ENCODE measurements around the gene CACNB3.
"Not testable (repeated sequence)": the region's sequence is repeated elsewhere in the genome, so short reads cannot be mapped to it uniquely, and the experiment has no call there.

CACNB3 gene

DNA sequence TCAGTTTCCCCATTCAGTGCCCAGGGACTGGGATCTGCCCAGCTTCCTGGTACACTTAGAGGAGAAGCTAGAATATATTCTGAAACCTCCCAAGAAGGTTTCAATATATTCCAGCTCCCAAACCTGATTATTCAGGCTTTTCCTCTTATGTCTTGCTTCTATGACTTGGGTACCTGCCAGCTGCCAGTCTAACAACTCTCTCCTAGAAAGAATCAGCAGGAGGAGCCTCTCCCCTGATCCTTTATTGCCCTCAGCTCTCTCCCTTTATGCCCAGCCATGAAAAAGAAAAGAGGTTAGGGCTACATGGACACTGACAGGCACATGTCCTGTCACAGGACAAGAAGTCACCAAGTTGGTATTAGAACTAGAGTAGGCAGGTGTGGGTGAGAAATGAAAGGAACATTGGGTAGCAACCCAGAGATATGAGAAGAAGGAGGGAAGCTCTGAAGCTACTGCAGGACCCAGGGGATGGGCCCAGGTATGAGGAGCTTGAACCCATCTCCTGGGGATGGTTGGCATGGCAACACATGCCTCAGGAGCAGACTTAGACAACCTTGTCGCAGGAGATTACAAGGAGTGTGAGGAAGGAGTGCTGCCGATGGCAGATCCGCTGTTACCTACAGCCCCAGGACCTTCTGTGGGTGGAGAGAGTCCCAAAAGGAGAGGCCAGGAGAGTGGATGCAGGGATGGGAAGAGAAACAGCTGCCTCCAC, 2.0 kb upstream of the CACNB3 start:
- no peak for DNase-seq

DNA sequence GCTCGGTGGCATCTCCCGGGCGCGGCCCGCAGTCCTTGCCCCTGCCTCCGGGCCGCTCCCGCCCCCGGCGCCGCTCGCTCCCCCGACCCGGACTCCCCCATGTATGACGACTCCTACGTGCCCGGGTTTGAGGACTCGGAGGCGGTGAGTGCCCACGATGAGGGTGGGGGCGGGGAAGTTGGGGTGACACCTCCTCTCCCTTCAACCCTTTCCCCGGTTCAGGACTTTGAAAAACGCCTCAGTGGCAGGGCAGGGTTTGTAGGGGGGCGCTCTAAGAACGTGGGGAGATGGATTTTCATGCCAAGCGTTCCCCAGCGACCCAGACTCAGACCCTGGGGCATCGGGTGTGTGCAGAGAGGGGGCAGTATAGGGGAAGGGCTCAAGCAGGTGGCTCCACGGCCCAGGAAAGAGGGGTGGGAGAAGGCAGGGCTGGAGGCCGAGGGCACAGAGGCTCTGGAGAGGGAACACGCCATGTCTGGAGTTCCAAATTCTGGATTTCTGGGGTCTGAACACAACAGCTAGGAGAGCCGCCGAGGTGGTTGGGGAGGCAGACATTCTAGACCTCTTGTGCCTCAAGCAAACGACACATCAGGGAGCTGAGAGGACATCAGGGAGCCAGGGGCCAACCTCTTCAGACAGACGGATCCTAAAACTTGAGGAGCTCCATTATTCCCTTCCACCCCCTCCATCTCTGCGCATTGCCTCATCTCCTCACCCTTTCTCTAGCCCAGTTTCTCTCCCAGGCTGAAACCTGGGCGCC, 715 bp downstream of the CACNB3 start:
- DNase-seq: peak in 4 of 58 donors; percentile 23 to 62 (median 38)

DNA sequence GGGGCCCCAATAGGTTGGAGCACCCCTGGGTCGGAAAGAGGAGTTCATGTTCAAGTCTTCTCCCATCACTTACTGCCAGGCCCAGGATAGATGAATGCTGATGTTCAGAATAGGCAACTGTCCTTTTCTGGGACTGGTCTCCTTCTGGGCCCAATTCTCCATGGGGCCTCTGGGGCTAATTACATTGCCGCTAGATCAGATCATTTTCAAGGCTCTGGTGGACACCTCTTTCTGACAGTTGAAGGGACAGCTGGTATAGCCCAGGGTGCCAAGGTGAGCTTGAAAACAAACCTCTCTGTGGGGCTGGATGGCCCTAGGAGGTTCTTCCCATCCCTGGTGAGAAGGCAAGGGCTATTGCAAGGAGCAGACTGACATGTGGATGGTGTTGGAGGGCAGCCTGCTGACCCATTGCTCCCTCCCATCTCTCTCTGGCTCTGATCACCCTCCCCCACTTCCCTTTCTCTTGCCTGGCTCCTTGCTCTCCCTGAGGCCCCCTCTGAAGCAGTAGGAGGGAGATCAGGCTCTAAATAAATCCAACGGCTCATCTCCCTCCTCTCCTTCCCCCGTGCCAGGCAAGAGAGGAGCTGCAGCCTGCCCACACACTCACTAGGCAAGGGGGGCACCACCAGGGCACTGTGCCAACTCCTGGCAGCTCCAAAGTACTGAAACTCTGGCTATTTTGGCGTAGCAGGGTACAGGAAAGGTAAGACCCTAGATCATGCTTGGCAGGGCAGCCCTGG, 1.9 kb downstream of the CACNB3 start:
- DNase-seq: peak in 5 of 58 donors; percentile 9 to 23 (median 14)

DNA sequence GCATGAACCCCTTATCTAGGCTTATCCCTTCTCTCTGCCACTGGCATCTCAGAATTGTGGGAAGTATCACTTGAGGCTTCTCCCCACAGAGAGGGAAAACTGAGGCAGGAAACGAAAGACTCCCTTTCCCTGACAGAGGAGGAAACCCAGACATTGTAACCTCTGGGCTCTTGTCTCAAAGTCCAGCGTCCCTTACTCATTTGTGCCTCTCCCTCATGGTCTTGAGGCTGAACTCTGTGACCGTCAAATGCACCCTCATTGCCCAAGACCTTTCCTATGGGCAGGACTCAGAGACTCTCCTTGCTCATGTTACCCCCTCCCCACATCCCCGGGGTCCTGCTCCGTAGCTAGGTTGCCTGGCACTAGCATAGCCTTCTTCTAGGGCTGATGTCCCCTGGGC, 3.8 kb downstream of the CACNB3 start:
- DNase-seq: no peak

DNA sequence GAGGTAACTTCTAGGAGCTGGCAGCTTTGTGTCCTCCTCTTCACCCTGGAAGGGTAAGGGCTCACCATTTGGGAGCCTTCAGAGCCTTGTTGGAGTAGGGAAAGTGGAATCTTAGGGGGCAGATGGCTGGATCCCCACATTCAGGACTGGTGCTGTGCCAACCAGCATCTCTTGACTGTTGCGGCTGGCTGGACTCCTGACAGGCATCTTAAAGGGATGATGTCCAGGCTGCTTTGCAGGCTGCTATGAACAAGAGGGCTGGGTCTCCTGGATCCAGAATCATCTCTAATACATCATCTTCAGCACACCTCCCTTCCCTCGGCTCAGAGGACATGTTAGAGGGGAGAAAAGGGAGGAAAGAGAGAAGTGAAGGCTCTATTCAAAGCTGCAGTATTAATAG, 4.4 kb downstream of the CACNB3 start:
- peak in 2 of 58 donors; percentile 24 to 25 for DNase-seq

DNA sequence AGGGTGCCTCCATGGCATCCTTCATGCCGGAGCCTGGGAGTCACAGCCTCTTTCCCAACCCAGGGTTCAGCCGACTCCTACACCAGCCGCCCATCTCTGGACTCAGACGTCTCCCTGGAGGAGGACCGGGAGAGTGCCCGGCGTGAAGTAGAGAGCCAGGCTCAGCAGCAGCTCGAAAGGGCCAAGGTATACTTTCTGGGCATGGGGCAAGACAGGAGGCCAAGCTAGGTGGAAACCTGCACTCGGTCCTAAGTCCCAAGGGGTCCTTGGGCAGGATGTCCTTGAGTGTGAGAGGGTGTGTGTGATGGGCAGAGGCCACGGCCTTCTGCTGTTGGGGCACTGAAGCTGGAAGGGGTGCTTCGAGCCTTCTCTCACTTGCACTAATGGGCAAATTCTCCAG, 5.0 kb downstream of the CACNB3 start:
- no peak for DNase-seq

DNA sequence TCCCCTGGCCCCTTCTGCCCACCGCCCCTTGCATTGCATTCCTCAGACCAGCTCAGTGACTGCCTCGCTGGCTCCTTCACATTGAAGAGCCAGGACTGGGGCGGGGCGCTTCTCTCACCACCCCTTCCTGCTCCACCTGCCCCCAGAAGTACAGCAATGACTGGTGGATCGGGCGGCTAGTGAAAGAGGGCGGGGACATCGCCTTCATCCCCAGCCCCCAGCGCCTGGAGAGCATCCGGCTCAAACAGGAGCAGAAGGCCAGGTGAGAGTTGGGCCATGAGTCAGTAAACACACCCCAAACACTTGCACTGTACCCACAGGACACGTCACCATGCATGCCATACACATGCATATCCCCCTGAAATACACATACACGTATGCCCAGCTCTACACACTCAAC, 5.8 kb downstream of the CACNB3 start:
- no peak for DNase-seq

DNA sequence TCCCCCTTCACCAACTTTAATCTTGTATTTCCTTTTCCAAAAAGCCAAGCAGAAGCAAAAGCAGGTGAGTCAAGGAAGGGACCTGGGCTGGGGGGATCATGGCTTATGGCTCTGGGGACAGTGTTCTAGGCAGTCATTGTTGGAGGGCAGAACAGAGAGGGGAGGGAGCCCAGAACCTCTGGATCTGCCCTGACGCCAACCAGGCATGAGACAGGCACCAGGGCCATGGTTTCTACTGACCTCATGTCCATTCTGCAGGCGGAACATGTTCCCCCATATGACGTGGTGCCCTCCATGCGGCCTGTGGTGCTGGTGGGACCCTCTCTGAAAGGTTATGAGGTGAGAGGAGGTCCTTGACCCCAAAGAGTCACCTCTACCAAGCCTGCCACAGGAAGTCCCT, 6.6 kb downstream of the CACNB3 start:
- no peak for DNase-seq

DNA sequence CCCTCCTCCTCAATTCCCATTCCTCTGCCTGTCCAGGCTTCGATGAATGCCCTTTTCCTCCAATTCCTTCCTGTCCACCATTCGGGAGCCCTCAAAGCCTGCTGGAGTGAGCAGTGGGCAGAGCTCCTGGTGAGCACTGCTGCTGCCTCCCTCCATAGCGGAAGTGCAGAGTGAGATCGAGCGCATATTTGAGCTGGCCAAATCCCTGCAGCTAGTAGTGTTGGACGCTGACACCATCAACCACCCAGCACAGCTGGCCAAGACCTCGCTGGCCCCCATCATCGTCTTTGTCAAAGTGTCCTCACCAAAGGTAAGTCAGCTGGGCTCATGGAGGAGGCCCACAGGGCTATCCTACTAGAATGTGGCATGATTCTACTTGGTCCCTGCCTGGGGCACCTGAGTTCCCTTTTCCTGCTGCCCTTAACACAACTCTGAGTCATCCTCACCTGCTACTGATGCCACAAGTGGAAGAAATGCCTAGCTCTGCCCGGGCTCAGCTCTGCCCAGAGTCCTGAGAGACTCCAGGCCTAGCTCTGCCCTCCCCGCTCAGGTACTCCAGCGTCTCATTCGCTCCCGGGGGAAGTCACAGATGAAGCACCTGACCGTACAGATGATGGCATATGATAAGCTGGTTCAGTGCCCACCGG, 8.0 kb downstream of the CACNB3 start:
- DNase-seq: no peak

DNA sequence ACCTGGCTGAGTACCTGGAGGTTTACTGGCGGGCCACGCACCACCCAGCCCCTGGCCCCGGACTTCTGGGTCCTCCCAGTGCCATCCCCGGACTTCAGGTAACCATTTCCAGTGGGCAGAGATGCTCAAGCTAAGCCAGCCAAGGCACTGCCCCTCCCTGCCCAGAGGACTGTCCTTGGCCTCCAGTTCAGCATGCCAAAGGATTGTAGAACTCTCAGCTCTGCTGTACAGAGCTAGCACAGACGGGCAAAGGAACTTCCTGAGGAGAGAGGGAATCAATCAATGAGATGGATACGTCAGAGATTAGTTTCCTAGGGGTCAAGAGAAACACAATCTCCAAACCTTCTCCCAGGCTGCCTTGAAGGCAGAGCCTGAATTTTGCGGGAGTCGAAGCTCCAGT, 8.7 kb downstream of the CACNB3 start:
- no peak for DNase-seq

DNA sequence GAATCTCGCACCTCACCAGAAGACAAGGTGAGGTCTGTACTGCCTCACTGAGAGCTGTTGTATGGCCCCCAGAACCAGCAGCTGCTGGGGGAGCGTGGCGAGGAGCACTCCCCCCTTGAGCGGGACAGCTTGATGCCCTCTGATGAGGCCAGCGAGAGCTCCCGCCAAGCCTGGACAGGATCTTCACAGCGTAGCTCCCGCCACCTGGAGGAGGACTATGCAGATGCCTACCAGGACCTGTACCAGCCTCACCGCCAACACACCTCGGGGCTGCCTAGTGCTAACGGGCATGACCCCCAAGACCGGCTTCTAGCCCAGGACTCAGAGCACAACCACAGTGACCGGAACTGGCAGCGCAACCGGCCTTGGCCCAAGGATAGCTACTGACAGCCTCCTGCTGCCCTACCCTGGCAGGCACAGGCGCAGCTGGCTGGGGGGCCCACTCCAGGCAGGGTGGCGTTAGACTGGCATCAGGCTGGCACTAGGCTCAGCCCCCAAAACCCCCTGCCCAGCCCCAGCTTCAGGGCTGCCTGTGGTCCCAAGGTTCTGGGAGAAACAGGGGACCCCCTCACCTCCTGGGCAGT, 9.3 kb downstream of the CACNB3 start:
- no peak for DNase-seq

DNA sequence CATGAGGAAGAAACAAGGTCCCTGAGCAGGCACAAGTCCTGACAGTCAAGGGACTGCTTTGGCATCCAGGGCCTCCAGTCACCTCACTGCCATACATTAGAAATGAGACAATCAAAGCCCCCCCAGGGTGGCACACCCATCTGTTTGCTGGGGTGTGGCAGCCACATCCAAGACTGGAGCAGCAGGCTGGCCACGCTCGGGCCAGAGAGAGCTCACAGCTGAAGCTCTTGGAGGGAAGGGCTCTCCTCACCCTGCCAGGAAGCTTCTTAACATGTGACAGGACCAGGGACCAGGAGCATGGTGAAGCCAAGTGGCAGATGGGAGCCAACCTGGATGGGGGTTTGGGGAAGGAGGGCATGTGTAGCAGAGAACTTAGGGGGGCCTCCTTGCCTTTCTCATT, 10.0 kb downstream of the CACNB3 start:
- no peak for DNase-seq

DNA sequence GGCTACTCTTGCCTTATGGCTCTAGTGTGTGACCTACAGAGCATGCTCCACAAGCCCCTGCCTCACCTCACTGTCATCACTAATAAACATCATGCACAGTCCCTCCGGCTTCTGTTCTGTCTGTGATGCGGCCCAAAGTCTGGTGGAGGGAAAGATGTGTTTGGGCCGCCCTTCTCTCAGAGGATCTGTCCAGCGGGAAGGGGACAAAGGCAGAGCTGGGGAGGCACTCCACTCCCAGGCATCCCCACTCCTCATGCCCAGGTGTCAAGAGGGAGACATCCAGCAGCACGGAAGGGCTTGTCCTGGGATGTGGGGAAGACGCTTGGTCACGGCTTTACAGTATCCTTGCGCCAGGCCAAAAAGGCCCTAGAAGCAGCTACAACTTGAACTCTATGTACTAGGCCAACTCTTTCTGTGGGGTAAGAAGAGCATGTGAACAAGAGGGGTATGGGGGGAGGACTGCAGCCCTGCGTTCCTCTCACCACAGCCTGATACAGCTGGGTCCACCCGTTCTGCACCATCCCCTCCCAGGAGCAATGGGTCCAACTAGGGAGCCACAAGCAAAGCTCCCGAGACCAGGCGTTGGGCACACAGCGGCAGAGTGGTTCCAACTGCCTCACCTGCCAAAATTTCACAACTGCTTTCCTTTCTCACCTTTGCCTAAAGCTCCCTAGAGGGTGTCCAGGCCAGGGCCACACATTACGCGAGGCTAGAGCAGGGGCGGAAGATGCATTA, 10.7 kb downstream of the CACNB3 start:
- no peak for DNase-seq

DNA sequence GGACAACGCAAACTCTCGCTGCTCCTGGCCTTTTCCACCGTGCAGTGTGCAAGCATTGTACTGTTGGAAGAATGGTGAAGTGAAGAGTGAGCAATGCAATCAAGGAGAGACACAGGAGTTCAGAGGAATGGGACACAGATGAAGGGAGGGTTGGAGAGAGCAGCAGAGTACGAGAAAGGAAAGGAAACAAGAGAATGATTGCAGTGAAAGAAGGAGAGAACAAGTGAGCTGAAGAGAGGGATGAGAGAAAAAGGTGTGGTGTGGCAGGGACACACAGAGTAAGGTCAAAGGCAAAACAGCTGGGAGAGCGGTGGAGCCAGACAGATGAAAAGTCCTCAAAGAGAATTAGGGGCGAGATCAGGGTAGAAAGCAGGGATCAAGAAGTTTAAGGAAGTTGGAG, 13.0 kb downstream of the CACNB3 start:
- no peak for DNase-seq

DNA sequence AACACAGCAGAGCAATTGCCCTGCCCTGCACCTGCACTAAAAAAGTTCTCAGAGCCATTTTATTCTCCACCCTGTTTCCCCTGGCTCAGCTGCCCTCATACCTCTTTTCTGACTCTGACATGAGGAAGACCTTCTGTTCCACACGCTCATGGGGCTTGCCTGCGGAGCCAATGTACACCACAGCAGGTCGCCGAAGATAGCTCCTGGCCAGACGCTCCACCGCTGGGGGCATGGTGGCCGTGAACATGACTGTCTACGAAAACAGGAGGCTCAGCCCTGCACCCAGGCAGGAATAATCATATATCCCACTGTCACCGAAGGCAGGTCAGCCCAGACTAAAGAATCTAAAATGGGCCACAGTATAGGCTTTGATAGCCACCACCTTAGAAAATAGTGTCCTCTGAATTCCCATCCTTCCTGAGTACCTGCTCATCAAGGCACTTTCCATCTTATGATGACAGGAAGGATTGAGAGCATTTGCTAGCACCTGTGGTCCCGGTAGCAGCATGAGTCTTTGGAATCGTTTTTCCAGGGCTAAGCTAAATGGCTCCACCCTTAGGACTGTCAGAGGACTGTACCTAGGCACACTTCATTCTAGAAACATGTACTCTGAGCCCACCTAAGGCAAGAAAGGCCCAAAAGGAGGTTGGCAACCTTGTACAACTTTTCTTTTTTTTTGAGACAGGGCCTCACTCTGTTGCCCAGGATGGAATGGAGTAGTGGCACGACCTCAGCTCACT, 14.2 kb downstream of the CACNB3 start:
- no peak for DNase-seq

DNA sequence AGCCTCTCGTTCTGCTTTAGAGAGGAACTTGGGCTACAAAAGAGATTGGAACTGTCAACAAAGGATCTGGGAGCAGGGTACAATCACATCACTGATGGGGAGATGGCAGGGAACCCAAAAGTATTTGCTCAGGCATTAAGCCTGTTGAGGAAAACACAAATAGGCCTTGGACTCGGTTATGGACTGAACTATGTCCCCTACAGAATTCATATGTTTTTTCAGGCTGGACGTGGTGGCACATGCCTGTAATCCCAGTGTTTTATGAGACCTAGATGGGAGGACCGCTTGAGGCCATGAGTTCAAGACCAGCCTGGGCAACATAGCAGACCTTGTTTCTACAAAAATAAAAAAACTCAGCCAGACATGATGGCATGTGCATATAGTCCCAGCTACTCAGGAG, 19.8 kb downstream of the CACNB3 start:
- no peak for DNase-seq

DNA sequence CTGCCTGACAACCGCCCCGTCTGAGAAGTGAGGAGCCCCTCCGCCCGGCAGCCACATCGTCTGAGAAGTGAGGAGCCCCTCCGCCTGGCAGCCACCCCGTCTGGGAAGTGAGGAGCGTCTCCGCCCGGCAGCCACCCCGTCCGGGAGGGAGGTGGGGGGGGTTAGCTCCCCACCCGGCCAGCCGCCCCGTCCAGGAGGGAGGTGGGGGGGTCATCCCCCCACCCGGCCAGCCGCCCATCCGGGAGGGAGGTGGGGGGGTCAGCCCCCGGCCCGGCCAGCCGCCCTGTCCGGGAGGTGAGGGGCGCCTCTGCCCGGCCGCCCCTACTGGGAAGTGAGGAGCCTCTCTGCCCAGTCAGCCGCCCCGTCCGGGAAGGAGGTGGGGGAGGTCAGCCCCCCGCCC, 23.7 kb downstream of the CACNB3 start:
- DNase-seq: not testable (repeated sequence)

DNA sequence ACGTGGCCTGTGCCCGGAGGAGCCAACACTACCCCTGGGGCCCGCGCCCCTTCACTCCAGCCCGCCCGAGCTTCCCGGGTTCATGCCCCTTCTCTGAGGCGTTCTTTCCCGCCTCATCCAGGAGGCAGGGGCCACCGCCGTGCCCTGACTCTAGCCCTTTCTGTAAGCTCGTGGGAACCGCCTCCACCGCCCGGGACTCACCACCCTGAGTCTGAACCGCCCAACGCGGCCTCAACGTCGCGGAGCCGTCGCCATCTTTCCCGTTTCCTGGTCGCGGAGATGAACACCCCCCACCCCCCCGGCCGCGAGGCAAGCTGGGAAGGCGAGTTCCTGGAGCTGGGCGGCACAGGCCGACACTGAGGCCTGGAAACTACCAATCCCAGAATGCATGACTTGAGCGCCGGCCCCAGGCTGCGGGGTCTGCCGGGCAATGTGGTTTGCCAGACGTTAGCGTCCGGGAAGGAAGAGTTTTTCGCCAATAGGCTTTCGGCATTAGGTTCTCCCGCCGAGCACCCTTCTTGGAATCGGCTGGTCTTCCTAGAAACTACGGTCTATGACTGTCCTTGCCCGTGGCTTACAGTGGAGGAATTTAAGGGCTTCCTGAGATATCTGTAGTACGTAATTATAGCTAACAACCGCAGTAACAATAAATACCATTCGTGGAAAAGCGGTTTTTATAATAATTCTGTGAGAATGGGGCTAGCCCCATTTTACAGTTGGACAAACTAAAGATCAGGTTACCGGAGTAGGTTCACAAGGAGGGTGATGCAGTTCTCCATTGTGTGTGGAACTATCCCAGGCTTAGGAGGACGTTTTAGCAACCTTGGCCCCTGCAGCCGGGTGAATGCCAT, 33.8 kb downstream of the CACNB3 start, which contains the start of gene DDX23:
Gene DDX23 (minus strand): TSS at position 281 of the 851 bp plus-strand sequence. CDS start 6,381 bp downstream, outside the sequence.
- peak; percentile 45 to 98 (median 93) for DNase-seq
